GM12878 (cell line): Measurements from ENCODE around the gene XPNPEP2. TPM values are rescaled to one million over a fixed set of nuclear protein-coding genes. Genes with fewer than 3 reads are reported as not detected.

ENCODE experiments used
- ATAC-seq: fragments of 200-7000 bp; cut with Tn5 transposase; 3 replicates; pipeline ENCODE4 v1.9.1; 2020; ENCODE audit warnings: mild to moderate bottlenecking, moderate library complexity
- BruUV-seq: library from RNA; stranded (reverse); fragments of 400-500 nt; replicated peaks from 2 replicates; lab custom pipeline; 2021; lab: Mats Ljungman, UMichigan
- CTCF ChIA-PET: fragments of 300-600 bp; sonication (Branson Sonifier 250); formaldehyde crosslinking; extraction: SDS; loops from one replicate; lab custom pipeline; 2021; ENCODE audit warnings: inconsistent platforms; lab: Yijun Ruan, JAX
- POLR2A ChIA-PET: fragments of 350-600 bp; formaldehyde crosslinking; extraction: SDS; loops from one replicate; lab custom pipeline; 2021; ENCODE audit warnings: inconsistent platforms; lab: Charles Lee
- RAD21 ChIA-PET: fragments of 300-600 bp; sonication (Branson Sonifier 250); formaldehyde crosslinking; loops from one replicate; lab custom pipeline; 2023; ENCODE audit warnings: antibody characterized with exemption; ENCODE audit not compliant: unreplicated experiment; lab: Charles Lee
- SMC1A ChIA-PET: fragments of 300-600 bp; sonication (Branson Sonifier 250); formaldehyde crosslinking; loops from one replicate; lab custom pipeline; 2023; ENCODE audit not compliant: unreplicated experiment, uncharacterized antibody; lab: Charles Lee
- DNase-seq: peaks from one replicate; pipeline ENCODE4 v3.0.0-alpha.2; 2011; ENCODE audit warnings: low read depth, low spot score
- FAIRE-seq: peaks from 3 replicates; lab custom pipeline; 2011; peaks lifted over from hg19 to GRCh38; lab: Jason Lieb, UNC
- H2AFZ ChIP-seq: 2 replicates; pipeline ENCODE4 v1.6.0; 2011; ENCODE audit warnings: low read depth, low read length, control low read depth; ENCODE audit not compliant: control insufficient read depth
- H3K27ac ChIP-seq: 2 replicates; pipeline ENCODE4 v1.5.1; 2011; ENCODE audit warnings: control low read depth; ENCODE audit not compliant: control insufficient read depth, insufficient read depth
- H3K27me3 ChIP-seq, 2 experiments: replicated peaks in 1 of 2; 2 replicates each; pipeline versions ENCODE4 v1.6.0 to v1.6.1; 2011; ENCODE audit warnings: low read length in 1 of 2; ENCODE audit not compliant: control insufficient read depth in 2 of 2, insufficient read depth in 2 of 2
- H3K36me3 ChIP-seq, 2 experiments: 2 replicates each; pipeline ENCODE4 v1.5.1; 2011; ENCODE audit warnings: low read length in 1 of 2; ENCODE audit not compliant: control insufficient read depth in 2 of 2, insufficient read depth in 2 of 2
- H3K4me1 ChIP-seq: 2 replicates; pipeline ENCODE4 v1.6.1; 2011; ENCODE audit warnings: mild to moderate bottlenecking, low read length, moderate library complexity, mixed read lengths; ENCODE audit not compliant: control insufficient read depth, insufficient read depth
- H3K4me2 ChIP-seq: 2 replicates; pipeline ENCODE4 v1.6.0; 2011; ENCODE audit warnings: control low read depth; ENCODE audit not compliant: control insufficient read depth, insufficient read depth
- H3K4me3 ChIP-seq: fragments of 200-600 bp; sonication (generic); 2 replicates; pipeline ENCODE4 v1.5.1; 2016
- H3K79me2 ChIP-seq: 2 replicates; pipeline ENCODE4 v1.6.0; 2011; ENCODE audit warnings: low read length; ENCODE audit not compliant: control insufficient read depth, insufficient read depth
- H3K9ac ChIP-seq: 2 replicates; pipeline ENCODE4 v1.8.0; 2011; ENCODE audit warnings: low read length, control low read depth, mixed read lengths; ENCODE audit not compliant: control insufficient read depth, insufficient read depth
- H3K9me3 ChIP-seq: replicated peaks from 3 replicates; pipeline ENCODE4 v1.5.1; 2011; ENCODE audit warnings: mild to moderate bottlenecking, low read length; ENCODE audit not compliant: control insufficient read depth, insufficient read depth
- H4K20me1 ChIP-seq: 2 replicates; pipeline ENCODE4 v1.6.0; 2011; ENCODE audit not compliant: control insufficient read depth, insufficient read depth
- ATF2 ChIP-seq: IDR thresholded peaks from 2 replicates; pipeline ENCODE4 v1.6.1; 2012; ENCODE audit warnings: low read length, inconsistent platforms
- BCL11A ChIP-seq: IDR thresholded peaks from 2 replicates; pipeline ENCODE4 v1.6.1; 2011; ENCODE audit warnings: low read depth, low read length
- CEBPZ ChIP-seq: fragments of 150-350 bp; IDR thresholded peaks from 2 replicates; pipeline ENCODE4 v1.6.1; 2016; ENCODE audit warnings: low read depth, low read length
- GATAD2B ChIP-seq: fragments of 450-650 bp; conservative IDR thresholded peaks from 2 replicates; pipeline ENCODE4 v1.6.1; 2017; ENCODE audit warnings: low read depth, mild to moderate bottlenecking, moderate library complexity
- MTA2 ChIP-seq: fragments of 450-650 bp; IDR thresholded peaks from 2 replicates; pipeline ENCODE4 v1.6.1; 2016; ENCODE audit warnings: low read depth, mild to moderate bottlenecking, moderate library complexity
- RCOR1 ChIP-seq: conservative IDR thresholded peaks from 2 replicates; pipeline ENCODE4 v1.6.1; 2012; ENCODE audit warnings: low read depth, low read length, improper control_type of control experiment
- RELA ChIP-seq: fragments of 450-650 bp; IDR thresholded peaks from 2 replicates; pipeline ENCODE4 v1.8.0; 2014; ENCODE audit warnings: borderline replicate concordance; ENCODE audit not compliant: partially characterized antibody
- SUPT20H ChIP-seq: IDR thresholded peaks from 2 replicates; pipeline ENCODE4 v1.6.1; 2011; ENCODE audit warnings: low read depth, mild to moderate bottlenecking, low read length, moderate library complexity, borderline replicate concordance; ENCODE audit not compliant: control insufficient read depth
- TARDBP ChIP-seq: IDR thresholded peaks from 2 replicates; pipeline ENCODE4 v1.6.1; 2016; ENCODE audit warnings: borderline replicate concordance
- YBX1 ChIP-seq: fragments of 450-650 bp; IDR thresholded peaks from 2 replicates; pipeline ENCODE4 v1.6.1; 2016; ENCODE audit warnings: antibody characterized with exemption
- WGBS: methylation state at CpG from one replicate; pipeline ENCODE4 v1.1.6; 2016; ENCODE audit warnings: low lambda C conversion rate; ENCODE audit not compliant: insufficient replicate concordance, insufficient coverage; ENCODE audit errors: missing lambda C conversion rate; 5-methylcytosine and 5-hydroxymethylcytosine counted together
- in situ Hi-C: fragments of 300-500 bp; cut with MboI; formaldehyde crosslinking; loops from 9 replicates; pipeline ENCODE4 v1.14.3; 2018; ENCODE audit warnings: mixed read lengths
- intact Hi-C: fragments of 100-400 bp; cut with micrococcal nuclease; formaldehyde crosslinking; loops from one replicate; pipeline ENCODE4 v1.14.2; 2022; ENCODE audit not compliant: unreplicated experiment
- polyA plus RNA-seq, 11 experiments: library from polyadenylated mRNA; depleted of rRNA in 4 of 11; unstranded in 6 of 11; stranded (reverse) in 5 of 11; fragments of >200 nt; fragmentation: Nextera tagmentation in 4 of 11; fragmentation: Illumina TruSeq in 1 of 11; extraction: Ambion mirVana in 4 of 11; extraction: Trizol in 1 of 11; gene quantifications; 1 replicate in 1 of 11; 2 replicates in 10 of 11; pipeline versions ENCODE4 v1.2.1 to v1.2.3, GENCODE V29; 2011 to 2016; ENCODE audit warnings: inconsistent platforms in 2 of 11, missing spikeins in 2 of 11, low read depth in 1 of 11
- total RNA-seq, 4 experiments: library from RNA; depleted of rRNA in 3 of 4; stranded (reverse); fragments of >200 nt in 3 of 4; fragmentation: Illumina TruSeq in 1 of 4; extraction: Trizol in 1 of 4; gene quantifications; 2 replicates each; pipeline versions ENCODE4 v1.2.1 to v1.2.3, GENCODE V29; 2013 to 2021

Gene XPNPEP2
- total and polyA plus RNA-seq, 10 of the 15 experiments (the other 5 are each of a cell fraction or from before 2014, with no cell fraction given): 0.04 to 0.37 (median 0.15) TPM

- CTCF ChIA-PET: no interaction called here
- POLR2A ChIA-PET: no interaction called here
- RAD21 ChIA-PET: no interaction called here
- DNase-seq: no peak
- no peak overlapping the region for H3K4me2 ChIP-seq
- H4K20me1 ChIP-seq: no peaks in the 10 kb centered on the region
- no peaks in the 10 kb centered on the region for H3K36me3 ChIP-seq
- in situ Hi-C loops (no loop called here), intact Hi-C loops (no loop called here)
- H3K79me2 ChIP-seq: no peaks in the 10 kb centered on the region
- no peaks in the 10 kb centered on the region for H3K4me1 ChIP-seq
- FAIRE-seq: no peak
- no peaks in the 10 kb centered on the region for H3K9me3 ChIP-seq
- no peak for ATAC-seq
- no peak overlapping the region for H3K4me3 ChIP-seq
- no peak overlapping the region for H3K9ac ChIP-seq
- TF ChIP-seq RELA (no peak), SUPT20H (no peak), BCL11A (no peak), CEBPZ (no peak), GATAD2B (no peak), RCOR1 (no peak), TARDBP (no peak), MTA2 (no peak), YBX1 (no peak), ATF2 (no peak)
- BruUV-seq: no TSS peak
- no peak overlapping the region for H2AFZ ChIP-seq
- H3K27me3 ChIP-seq: no peaks in the 10 kb centered on the region; a peak in 1 of 4 replicates
- SMC1A ChIA-PET: no interaction called here
- H3K27ac ChIP-seq: no peak overlapping the region
- 93% methylated on average over 6 of the region's 6 CpGs for WGBS
These were observed 18.0 kb upstream of the XPNPEP2 start for GRCh38 chrX:129720741-129721140.
